K562 (cell line): ENCODE data around the gene PHACTR2.

Experiments
- CUX1 ChIP-seq: fragments of 200-800 bp; sonication (Bioruptor generic); IDR thresholded peaks from 2 replicates; pipeline ENCODE4 v1.6.1; 2016; ENCODE audit warnings: missing genetic modification characterization, missing compliant biosample characterization
- EZH2 ChIP-seq: IDR thresholded peaks from 2 replicates; pipeline ENCODE4 v1.6.1; 2012; ENCODE audit warnings: low read depth, mild to moderate bottlenecking, inconsistent platforms, low read length, borderline replicate concordance
- HNRNPLL ChIP-seq: fragments of 200-400 bp; formaldehyde crosslinking; IDR thresholded peaks from 2 replicates; pipeline ENCODE4 v1.6.1; 2017; ENCODE audit warnings: low read length, low read depth, mild to moderate bottlenecking; ENCODE audit not compliant: poor library complexity, severe bottlenecking
- ZBTB7A ChIP-seq: IDR thresholded peaks from 2 replicates; pipeline ENCODE4 v1.6.1; 2011; ENCODE audit warnings: low read depth, mild to moderate bottlenecking, low read length, moderate library complexity, borderline replicate concordance; ENCODE audit not compliant: control insufficient read depth
- TF ChIP-seq, protein P1 (sequence below), 3 experiments: IDR thresholded peaks in 2 of 3; conservative IDR thresholded peaks in 1 of 3; 2 replicates each; pipeline ENCODE4 v1.5.1; 2011 to 2012; ENCODE audit warnings: low read length in 3 of 3, mild to moderate bottlenecking in 3 of 3, control low read depth in 2 of 3, improper control_type of control experiment in 1 of 3, inconsistent platforms in 1 of 3, low read depth in 1 of 3, mixed read lengths in 1 of 3, moderate library complexity in 1 of 3; ENCODE audit not compliant: insufficient read depth in 2 of 3

- TF ChIP-seq, protein P1, sequence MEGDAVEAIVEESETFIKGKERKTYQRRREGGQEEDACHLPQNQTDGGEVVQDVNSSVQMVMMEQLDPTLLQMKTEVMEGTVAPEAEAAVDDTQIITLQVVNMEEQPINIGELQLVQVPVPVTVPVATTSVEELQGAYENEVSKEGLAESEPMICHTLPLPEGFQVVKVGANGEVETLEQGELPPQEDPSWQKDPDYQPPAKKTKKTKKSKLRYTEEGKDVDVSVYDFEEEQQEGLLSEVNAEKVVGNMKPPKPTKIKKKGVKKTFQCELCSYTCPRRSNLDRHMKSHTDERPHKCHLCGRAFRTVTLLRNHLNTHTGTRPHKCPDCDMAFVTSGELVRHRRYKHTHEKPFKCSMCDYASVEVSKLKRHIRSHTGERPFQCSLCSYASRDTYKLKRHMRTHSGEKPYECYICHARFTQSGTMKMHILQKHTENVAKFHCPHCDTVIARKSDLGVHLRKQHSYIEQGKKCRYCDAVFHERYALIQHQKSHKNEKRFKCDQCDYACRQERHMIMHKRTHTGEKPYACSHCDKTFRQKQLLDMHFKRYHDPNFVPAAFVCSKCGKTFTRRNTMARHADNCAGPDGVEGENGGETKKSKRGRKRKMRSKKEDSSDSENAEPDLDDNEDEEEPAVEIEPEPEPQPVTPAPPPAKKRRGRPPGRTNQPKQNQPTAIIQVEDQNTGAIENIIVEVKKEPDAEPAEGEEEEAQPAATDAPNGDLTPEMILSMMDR (IDR thresholded peaks at IDR 0.05 in 2 of 3, conservative IDR thresholded peaks at IDR 0.05 in 1 of 3; ENCODE audit: insufficient read depth in 2 of 3, low read depth in 1 of 3, low read length in 3 of 3), result no peak
- TF ChIP-seq EZH2 (no peak), HNRNPLL (no peak), ZBTB7A (no peak), CUX1 (CRISPR knock-in tag) (no peak)
Observed at GRCh38 chr6:143682805-143683204, 5.0 kb downstream of the PHACTR2 start.
